MM.1S (cell line): ENCODE data around the gene SLC19A2.
A peak's percentile ranks its signal among the peaks of the same experiment; 100 is the strongest.

Experiments
- DNase-seq: peaks from one replicate; pipeline ENCODE4 v3.0.0-alpha.2; 2015
- H2AFZ ChIP-seq: fragments of 300-600 bp; sonication (generic); 2 replicates; pipeline ENCODE4 v1.6.0; 2016; ENCODE audit warnings: antibody characterized with exemption, low read length
- H3F3A ChIP-seq: fragments of 300-600 bp; sonication (generic); 2 replicates; pipeline ENCODE4 v1.6.1; 2016; ENCODE audit warnings: mild to moderate bottlenecking, antibody characterized with exemption, low read length, moderate library complexity, mixed read lengths; ENCODE audit not compliant: insufficient read depth
- H3K27ac ChIP-seq: fragments of 300-600 bp; sonication (generic); 2 replicates; pipeline ENCODE4 v1.5.1; 2016; ENCODE audit warnings: mild to moderate bottlenecking, low read length
- H3K27me3 ChIP-seq: fragments of 300-600 bp; sonication (generic); replicated peaks from 2 replicates; pipeline ENCODE4 v1.6.0; 2016; ENCODE audit warnings: low read length; ENCODE audit not compliant: insufficient read depth
- H3K36me3 ChIP-seq: fragments of 300-600 bp; sonication (generic); replicated peaks from 2 replicates; pipeline ENCODE4 v1.6.1; 2016; ENCODE audit warnings: mild to moderate bottlenecking, low read length, mixed read lengths; ENCODE audit not compliant: insufficient read depth
- H3K4me1 ChIP-seq: fragments of 300-600 bp; sonication (generic); 2 replicates; pipeline ENCODE4 v1.6.1; 2016; ENCODE audit warnings: low read length, mixed read lengths
- H3K4me2 ChIP-seq: fragments of 300-600 bp; sonication (generic); 2 replicates; pipeline ENCODE4 v1.6.0; 2016; ENCODE audit warnings: low read depth, low read length
- H3K4me3 ChIP-seq: fragments of 300-600 bp; sonication (generic); 2 replicates; pipeline ENCODE4 v1.5.1; 2016; ENCODE audit warnings: low read length, mixed read lengths
- H3K79me2 ChIP-seq: fragments of 300-600 bp; sonication (generic); 2 replicates; pipeline ENCODE4 v1.6.1; 2016; ENCODE audit warnings: mixed run types, low read length, mixed read lengths
- H3K9ac ChIP-seq: fragments of 300-600 bp; sonication (generic); 2 replicates; pipeline ENCODE4 v1.6.1; 2016; ENCODE audit warnings: low read length, mixed read lengths
- H3K9me2 ChIP-seq: fragments of 300-600 bp; sonication (generic); replicated peaks from 2 replicates; pipeline ENCODE4 v1.6.1; 2016; ENCODE audit warnings: mild to moderate bottlenecking, low read length, mixed read lengths; ENCODE audit not compliant: insufficient read depth
- H3K9me3 ChIP-seq: fragments of 300-600 bp; sonication (generic); replicated peaks from 2 replicates; pipeline ENCODE4 v1.6.1; 2016; ENCODE audit warnings: mild to moderate bottlenecking, low read length, mixed read lengths; ENCODE audit not compliant: insufficient read depth
- H4K20me1 ChIP-seq: fragments of 300-600 bp; sonication (generic); 2 replicates; pipeline ENCODE4 v1.6.1; 2016; ENCODE audit warnings: mild to moderate bottlenecking, low read length, moderate library complexity, mixed read lengths; ENCODE audit not compliant: insufficient read depth
- CTCF ChIP-seq: fragments of 300-600 bp; sonication (generic); IDR thresholded peaks from 2 replicates; pipeline ENCODE4 v1.5.1; 2016; ENCODE audit warnings: antibody characterized with exemption, low read length, mixed read lengths
- EZH2 ChIP-seq: fragments of 300-600 bp; sonication (generic); optimal IDR thresholded peaks from 2 replicates; pipeline ENCODE3; 2017; ENCODE audit warnings: low read depth, mild to moderate bottlenecking, antibody characterized with exemption, low read length, mixed read lengths
- EZH2phosphoT487 ChIP-seq: fragments of 300-600 bp; sonication (generic); IDR thresholded peaks from 2 replicates; pipeline ENCODE4 v1.6.1; 2018; ENCODE audit warnings: antibody characterized with exemption, low read length

SLC19A2 gene

GRCh38 chr1:169483500-169483966 lies 2.2 kb downstream of the SLC19A2 start:
- Histone ChIP-seq H3K9me2 (no peaks in the 10 kb centered on the region), H4K20me1 (no peaks in the 10 kb centered on the region), H3K9me3 (no peaks in the 10 kb centered on the region), H3K4me3 (no peak overlapping the region), H2AFZ (no peak overlapping the region), H3K79me2 (peaks cover 43% of the 10 kb centered on the region), H3K27ac (no peak overlapping the region), H3F3A (no peaks in the 10 kb centered on the region), H3K4me2 (peak overlapping the region; percentile 3; the same call in 1 of the 2 replicates), H3K9ac (no peak overlapping the region), H3K36me3 (no peaks in the 10 kb centered on the region), H3K27me3 (no peaks in the 10 kb centered on the region), H3K4me1 (peaks cover 8% of the 10 kb centered on the region)
- no peak for DNase-seq
- TF ChIP-seq EZH2 (no peak), CTCF (no peak), EZH2phosphoT487 (no peak)

GRCh38 chr1:169479363-169480066 lies 6.2 kb downstream of the SLC19A2 start:
- peaks cover 37% of the 10 kb centered on the region for H3K79me2 ChIP-seq
- no peaks in the 10 kb centered on the region for H3K9me3 ChIP-seq
- H3K9ac ChIP-seq: no peak overlapping the region
- no peak overlapping the region for H3K4me3 ChIP-seq
- H4K20me1 ChIP-seq: no peaks in the 10 kb centered on the region
- H3K36me3 ChIP-seq: no peaks in the 10 kb centered on the region
- H3K27me3 ChIP-seq: no peaks in the 10 kb centered on the region
- no peaks in the 10 kb centered on the region for H3K9me2 ChIP-seq
- H2AFZ ChIP-seq: no peak overlapping the region
- no peak for DNase-seq
- H3K4me1 ChIP-seq: no peaks in the 10 kb centered on the region; the same call in 1 of the 2 replicates
- H3K27ac ChIP-seq: no peak overlapping the region
- no peaks in the 10 kb centered on the region for H3F3A ChIP-seq
- TF ChIP-seq EZH2phosphoT487: no peak
- no peak for TF ChIP-seq EZH2
- TF ChIP-seq CTCF: no peak
- H3K4me2 ChIP-seq: no peak overlapping the region

GRCh38 chr1:169478094-169478672 lies 7.6 kb downstream of the SLC19A2 start:
- H3K4me2 ChIP-seq: no peak overlapping the region
- H2AFZ ChIP-seq: no peak overlapping the region
- no peak overlapping the region for H3K9ac ChIP-seq
- no peaks in the 10 kb centered on the region for H3F3A ChIP-seq
- H3K27ac ChIP-seq: no peak overlapping the region
- no peak overlapping the region for H3K4me3 ChIP-seq
- no peaks in the 10 kb centered on the region for H3K9me2 ChIP-seq
- no peaks in the 10 kb centered on the region for H3K27me3 ChIP-seq
- no peaks in the 10 kb centered on the region for H3K9me3 ChIP-seq
- no peak for DNase-seq
- no peaks in the 10 kb centered on the region for H4K20me1 ChIP-seq
- no peaks in the 10 kb centered on the region for H3K36me3 ChIP-seq
- H3K4me1 ChIP-seq: no peaks in the 10 kb centered on the region
- TF ChIP-seq EZH2phosphoT487 (no peak), EZH2 (no peak), CTCF (no peak)
- peaks cover 23% of the 10 kb centered on the region for H3K79me2 ChIP-seq
